LNCaP clone FGC (cell line): ENCODE results near the gene PATE1.

Experiments used
- DNase-seq: peaks from one replicate; pipeline ENCODE4 v3.0.0-alpha.2; 2011; ENCODE audit warnings: low read depth
- H3K4me3 ChIP-seq: 2 replicates; pipeline ENCODE4 v1.5.1; 2011; ENCODE audit warnings: mild to moderate bottlenecking, low read depth, low read length, control low read depth
- TF ChIP-seq, protein P1 (sequence below): IDR thresholded peaks from 2 replicates; pipeline ENCODE4 v1.5.1; 2012; ENCODE audit warnings: mild to moderate bottlenecking; ENCODE audit not compliant: control insufficient read depth, insufficient read depth; ENCODE audit errors: extremely low read depth

The PATE1 gene

DNA sequence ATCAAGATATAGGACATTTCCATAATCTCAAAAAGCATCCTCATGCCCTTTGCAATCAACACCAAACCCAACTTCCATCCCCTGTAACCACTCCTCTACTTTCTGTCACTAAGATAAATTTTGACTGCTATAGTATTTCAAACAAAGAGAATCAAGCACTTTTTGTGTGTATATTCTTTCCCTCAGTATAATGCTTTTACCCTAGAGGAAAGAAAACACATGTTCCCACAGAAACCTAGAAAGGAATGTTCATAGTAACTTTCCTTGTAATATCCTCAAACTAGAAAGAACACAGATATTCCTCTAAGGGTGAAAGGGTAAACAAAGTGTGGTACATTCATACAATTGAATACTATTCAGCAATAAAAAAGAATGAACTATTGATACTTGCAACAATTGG, 5.5 kb upstream of the PATE1 start:
- no peak for DNase-seq
- H3K4me3 ChIP-seq, result no peak overlapping the region
- TF ChIP-seq, protein P1, sequence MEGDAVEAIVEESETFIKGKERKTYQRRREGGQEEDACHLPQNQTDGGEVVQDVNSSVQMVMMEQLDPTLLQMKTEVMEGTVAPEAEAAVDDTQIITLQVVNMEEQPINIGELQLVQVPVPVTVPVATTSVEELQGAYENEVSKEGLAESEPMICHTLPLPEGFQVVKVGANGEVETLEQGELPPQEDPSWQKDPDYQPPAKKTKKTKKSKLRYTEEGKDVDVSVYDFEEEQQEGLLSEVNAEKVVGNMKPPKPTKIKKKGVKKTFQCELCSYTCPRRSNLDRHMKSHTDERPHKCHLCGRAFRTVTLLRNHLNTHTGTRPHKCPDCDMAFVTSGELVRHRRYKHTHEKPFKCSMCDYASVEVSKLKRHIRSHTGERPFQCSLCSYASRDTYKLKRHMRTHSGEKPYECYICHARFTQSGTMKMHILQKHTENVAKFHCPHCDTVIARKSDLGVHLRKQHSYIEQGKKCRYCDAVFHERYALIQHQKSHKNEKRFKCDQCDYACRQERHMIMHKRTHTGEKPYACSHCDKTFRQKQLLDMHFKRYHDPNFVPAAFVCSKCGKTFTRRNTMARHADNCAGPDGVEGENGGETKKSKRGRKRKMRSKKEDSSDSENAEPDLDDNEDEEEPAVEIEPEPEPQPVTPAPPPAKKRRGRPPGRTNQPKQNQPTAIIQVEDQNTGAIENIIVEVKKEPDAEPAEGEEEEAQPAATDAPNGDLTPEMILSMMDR, result no peak

GRCh38 chr11:125743681-125744080, 2.4 kb upstream of the PATE1 start:
- no peak overlapping the region for H3K4me3 ChIP-seq
- no peak for DNase-seq
- TF ChIP-seq, protein P1, result no peak

DNA sequence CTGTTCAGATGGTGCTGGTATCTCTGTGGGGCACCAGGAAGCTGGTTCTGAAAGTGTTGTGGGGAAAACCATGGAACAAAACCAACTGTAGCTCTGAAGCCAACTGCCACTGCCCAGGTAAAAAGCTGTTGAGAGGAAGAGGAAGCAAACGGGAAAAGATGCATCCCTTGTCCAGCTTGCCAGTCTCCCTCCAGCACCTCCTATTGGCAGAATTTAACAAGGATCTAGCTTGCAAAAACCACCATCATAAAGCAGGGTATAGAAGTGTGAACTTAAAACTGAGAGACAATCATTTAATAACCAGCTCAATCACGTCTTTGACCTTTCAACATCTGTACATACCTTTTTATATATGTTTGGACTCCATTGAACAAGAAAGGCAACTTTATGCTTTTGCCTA, 4.5 kb downstream of the PATE1 start:
- TF ChIP-seq, protein P1, result no peak
- no peak overlapping the region for H3K4me3 ChIP-seq
- DNase-seq, result no peak

DNA sequence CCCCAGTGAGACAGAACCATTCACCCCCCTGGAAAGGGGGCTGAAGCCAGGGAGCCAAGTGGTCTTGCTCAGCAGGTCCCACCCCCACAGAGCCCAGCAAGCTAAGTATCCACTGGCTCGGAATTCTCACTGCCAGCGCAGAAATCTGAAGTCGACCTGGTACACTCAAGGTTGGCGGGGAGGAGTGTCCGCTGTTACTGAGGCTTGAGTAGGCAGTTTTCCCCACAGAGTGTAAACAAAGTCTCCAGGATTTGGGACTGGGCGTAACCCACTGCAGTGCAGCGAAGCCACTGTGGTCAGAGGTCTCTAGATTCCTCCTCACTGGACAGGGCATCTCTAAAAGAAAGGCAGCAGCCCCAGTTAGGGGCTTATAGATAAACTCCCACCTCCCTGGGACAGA, 10.0 kb downstream of the PATE1 start:
- no peak overlapping the region for H3K4me3 ChIP-seq
- TF ChIP-seq, protein P1, result no peak
- DNase-seq, result no peak

GRCh38 chr11:125762445-125762844, 16.4 kb downstream of the PATE1 start:
- DNase-seq, result no peak
- TF ChIP-seq, protein P1, result no peak
- H3K4me3 ChIP-seq, result no peak overlapping the region

GRCh38 chr11:125763483-125763882, 17.4 kb downstream of the PATE1 start:
- DNase-seq, result no peak
- TF ChIP-seq, protein P1, result no peak
- no peak overlapping the region for H3K4me3 ChIP-seq

- no peak overlapping the region for H3K4me3 ChIP-seq
- no peak for DNase-seq
- TF ChIP-seq, protein P1, result no peak
Measured at GRCh38 chr11:125766251-125766650, 20.2 kb downstream of the PATE1 start.
